ENCODE data around the gene LCE3A. TPM values are rescaled to one million over a fixed set of nuclear protein-coding genes. Genes with fewer than 3 reads are reported as not detected.

Gene LCE3A
- total and polyA plus RNA-seq, 4 donors, result not detected

- TF ChIP-seq REST (IDR thresholded peaks at IDR 0.05) (no peak), JUND (IDR thresholded peaks at IDR 0.05) (no peak), YY1 (IDR thresholded peaks at IDR 0.05) (peak; percentile 26), GABPA (IDR thresholded peaks at IDR 0.05 in 1 of 2, conservative IDR thresholded peaks at IDR 0.05 in 1 of 2) (no peak), RAD21 (IDR thresholded peaks at IDR 0.05) (no peak)
Measured at GRCh38 chr1:152657677-152658076, 34.8 kb upstream of the LCE3A start (continued).

- TF ChIP-seq GABPA (IDR thresholded peaks at IDR 0.05 in 1 of 2, conservative IDR thresholded peaks at IDR 0.05 in 1 of 2) (no peak), TAF1 (conservative IDR thresholded peaks at IDR 0.05) (no peak), NR2F2 (IDR thresholded peaks at IDR 0.05) (no peak), HNF4G (IDR thresholded peaks at IDR 0.05) (no peak), REST (IDR thresholded peaks at IDR 0.05) (no peak), ZBTB33 (IDR thresholded peaks at IDR 0.05) (no peak), JUND (IDR thresholded peaks at IDR 0.05) (no peak), FOXA2 (IDR thresholded peaks at IDR 0.05) (no peak), RAD21 (IDR thresholded peaks at IDR 0.05) (no peak), HNF4A (conservative IDR thresholded peaks at IDR 0.05) (no peak), CTCF (IDR thresholded peaks at IDR 0.05; ENCODE audit: low read depth, low read length, missing input control) (no peak), MAX (IDR thresholded peaks at IDR 0.05) (no peak), YY1 (IDR thresholded peaks at IDR 0.05) (no peak)
- Histone ChIP-seq H3K4me1 (ENCODE audit: control insufficient read depth in 4 of 4, insufficient read depth in 4 of 4, low read length in 3 of 4) (peaks cover 0 to 14% (median 5%) of the 10 kb centered on the region in 4 donors), H3K9ac (ENCODE audit: low read depth in 1 of 2, low read length in 2 of 2) (no peak overlapping the region), H3K9me3 (ENCODE audit: control insufficient read depth in 4 of 4, low read length in 3 of 4) (no peaks in the 10 kb centered on the region), H3K27me3 (ENCODE audit: control insufficient read depth in 4 of 4, insufficient read depth in 4 of 4, low read length in 3 of 4) (no peaks in the 10 kb centered on the region), H3K4me3 (ENCODE audit: low read depth in 1 of 3, low read length in 3 of 3) (no peak overlapping the region), H3K36me3 (ENCODE audit: control insufficient read depth in 4 of 4, insufficient read depth in 3 of 4, low read depth in 1 of 4, low read length in 3 of 4) (no peaks in the 10 kb centered on the region), H3K27ac (ENCODE audit: low read depth in 1 of 2, low read length in 2 of 2) (no peak overlapping the region)
- WGBS, result 81% methylated on average over 2 of the region's 2 CpGs
- DNase-seq (ENCODE audit: low spot score), result no peak
Measured at GRCh38 chr1:152656459-152656858, 33.6 kb upstream of the LCE3A start.

All from liver (tissue), 9 donors.